Choroid plexus epithelial cell (primary cell): ENCODE results near the gene ZNF451.

ENCODE experiments used
- DNase-seq: peaks from one replicate; pipeline ENCODE4 v3.0.0-alpha.2; 2010; ENCODE audit warnings: low read depth
- H3K4me3 ChIP-seq: 2 replicates; pipeline ENCODE4 v1.5.1; 2011; ENCODE audit warnings: low read depth, mild to moderate bottlenecking, control low read depth, low read length, moderate library complexity
- CTCF ChIP-seq: conservative IDR thresholded peaks from 2 replicates; pipeline ENCODE4 v1.5.1; 2011; ENCODE audit warnings: low read depth, mild to moderate bottlenecking, control low read depth, inconsistent platforms, low read length, moderate library complexity

The ZNF451 gene

GRCh38 chr6:57117796-57118195 is 27.8 kb downstream of the ZNF451 start:
- no peak for DNase-seq
- no peak overlapping the region for H3K4me3 ChIP-seq
- TF ChIP-seq CTCF = no peak

- no peak for TF ChIP-seq CTCF
- no peak for DNase-seq
- no peak overlapping the region for H3K4me3 ChIP-seq
These were observed 33.1 kb downstream of the ZNF451 start for GRCh38 chr6:57123111-57123510.

GRCh38 chr6:57127763-57128162 is 37.8 kb downstream of the ZNF451 start:
- no peak for TF ChIP-seq CTCF
- DNase-seq = no peak
- H3K4me3 ChIP-seq = no peak overlapping the region

GRCh38 chr6:57130661-57131177 is 40.7 kb downstream of the ZNF451 start:
- TF ChIP-seq CTCF = no peak
- no peak for DNase-seq

GRCh38 chr6:57134954-57135353 is 45.0 kb downstream of the ZNF451 start:
- DNase-seq = no peak
- no peak for TF ChIP-seq CTCF
- no peak overlapping the region for H3K4me3 ChIP-seq

More at GRCh38 chr6:57130661-57131177, 40.7 kb downstream of the ZNF451 start:
- no peak overlapping the region for H3K4me3 ChIP-seq

- peak; percentile 14 for DNase-seq
- TF ChIP-seq CTCF = no peak
- no peak overlapping the region for H3K4me3 ChIP-seq
These were observed 45.9 kb downstream of the ZNF451 start for GRCh38 chr6:57135885-57136284.

GRCh38 chr6:57137350-57137749 is 47.4 kb downstream of the ZNF451 start:
- DNase-seq = no peak
- no peak overlapping the region for H3K4me3 ChIP-seq
- no peak for TF ChIP-seq CTCF
